BJ (cell line): Measurements from ENCODE around the gene MSL1. TPM values are rescaled to one million over a fixed set of nuclear protein-coding genes. Genes with fewer than 3 reads are reported as not detected.

Experiments
- CTCF ChIA-PET: fragments of 350-600 bp; formaldehyde crosslinking; extraction: SDS; loops from one replicate; lab custom pipeline; 2021; ENCODE audit warnings: antibody characterized with exemption, inconsistent platforms; lab: Yijun Ruan, JAX
- POLR2A ChIA-PET: fragments of 300-600 bp; sonication (Branson Sonifier 250); formaldehyde crosslinking; extraction: SDS; loops from one replicate; lab custom pipeline; 2021; ENCODE audit warnings: antibody characterized with exemption; lab: Charles Lee
- DNase-seq: peaks from one replicate; pipeline ENCODE4 v3.0.0-alpha.2; 2011; ENCODE audit warnings: low read depth
- H3K27me3 ChIP-seq: 2 replicates; pipeline ENCODE4 v1.6.0; 2011; ENCODE audit warnings: low read length; ENCODE audit not compliant: control insufficient read depth, insufficient read depth
- H3K36me3 ChIP-seq: 2 replicates; pipeline ENCODE4 v1.5.1; 2011; ENCODE audit warnings: low read length; ENCODE audit not compliant: control insufficient read depth, insufficient read depth
- H3K4me3 ChIP-seq: 2 replicates; pipeline ENCODE4 v1.5.1; 2011; ENCODE audit warnings: low read depth, mild to moderate bottlenecking, control low read depth, low read length
- CTCF ChIP-seq: IDR thresholded peaks from 2 replicates; pipeline ENCODE4 v1.5.1; 2011; ENCODE audit warnings: low read depth, mild to moderate bottlenecking, control low read depth, inconsistent platforms, low read length, moderate library complexity; ENCODE audit not compliant: insufficient read depth
- polyA minus RNA-seq: library from RNA; depleted of rRNA, polyadenylated mRNA; stranded (reverse); fragments of >200 nt; gene quantifications from 2 replicates; pipeline ENCODE4 v1.2.3, GENCODE V29; 2011; rRNA and poly(A)+ RNA removed
- polyA plus RNA-seq: library from polyadenylated mRNA; depleted of rRNA; stranded (reverse); fragments of >200 nt; gene quantifications from 2 replicates; pipeline ENCODE4 v1.2.3, GENCODE V29; 2011; rRNA removed

Gene MSL1
- 36.7 and 69.0 TPM in 2 replicates for polyA plus RNA-seq
- 23.2 and 23.8 TPM in 2 replicates for polyA minus RNA-seq

- no peak for TF ChIP-seq CTCF
- DNase-seq, result no peak
These were observed at the start of gene MSL1 for GRCh38 chr17:40121181-40122135. MSL1 (plus strand) TSS chr17:40121971; CDS start chr17:40122613, 642 bp downstream.

DNA sequence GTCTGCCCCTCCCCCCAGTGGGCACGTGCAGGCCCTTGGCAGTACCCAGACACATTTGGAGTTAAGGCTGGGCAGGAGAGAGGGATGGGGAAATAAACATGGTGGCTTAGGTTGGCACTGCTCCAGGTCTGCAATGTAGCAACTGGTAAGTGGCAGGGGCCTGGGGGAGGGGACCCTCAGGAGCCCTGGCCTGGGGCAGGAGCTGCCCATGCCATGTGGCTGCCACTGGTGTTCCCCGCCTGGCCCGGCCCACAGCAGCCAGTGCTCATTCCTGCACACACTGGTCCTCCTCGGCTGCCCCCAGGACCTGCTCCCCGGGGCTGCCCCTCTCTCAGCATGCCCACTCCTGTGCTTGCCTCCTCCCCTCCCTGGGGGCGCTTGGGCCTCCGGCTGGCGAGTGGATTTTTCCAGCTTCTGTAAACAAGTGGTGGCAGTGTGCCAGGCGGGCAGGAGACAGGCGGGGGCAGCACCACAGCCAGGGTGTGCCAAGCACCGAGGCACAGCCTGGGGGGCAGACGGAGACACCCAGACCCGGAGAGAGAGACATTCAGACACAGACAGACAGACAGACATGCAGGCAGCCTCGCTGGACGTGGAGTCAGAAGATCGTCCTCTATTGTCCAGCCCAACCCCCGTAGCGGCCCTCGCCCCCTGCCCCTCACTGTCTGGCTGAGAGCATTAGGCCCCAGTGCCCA is 49.6 kb upstream of the MSL1 start:
- no peak for DNase-seq

More at GRCh38 chr17:40121181-40122135, at the start of gene MSL1:
- ChIA-PET CTCF (interaction anchor here (0.7 to 7.3 kb wide), 7 partner anchors 10 to 83 kb away, joined by 3 to 64 read pairs (median 3); no protein-coding TSS in a partner anchor), POLR2A (interaction anchor here (0.6 to 0.9 kb wide), 2 partner anchors 23 to 50 kb away, joined by 4 to 6 read pairs; no protein-coding TSS in a partner anchor)
- Histone ChIP-seq H3K27me3 (no peaks in the 10 kb centered on the region), H3K36me3 (peaks cover 5% of the 10 kb centered on the region), H3K4me3 (peak within 1 kb of the TSS; percentile 99)

GRCh38 chr17:40072735-40073346 is 48.9 kb upstream of the MSL1 start:
- CTCF ChIA-PET, result interaction anchor here (0.8 to 5.4 kb wide), 10 partner anchors 7 to 104 kb away, joined by 3 to 70 read pairs (median 9); partner anchors contain the start of gene THRA
- H3K4me3 ChIP-seq, result no peak overlapping the region
- peaks cover 12% of the 10 kb centered on the region for H3K36me3 ChIP-seq
- no peak for TF ChIP-seq CTCF
- POLR2A ChIA-PET, result interaction anchor here (0.5 kb wide), 1 partner anchor 26 kb away, joined by 3 read pairs; no protein-coding TSS in a partner anchor
- no peak for DNase-seq
- H3K27me3 ChIP-seq, result no peaks in the 10 kb centered on the region

More for the DNA sequence above, 49.6 kb upstream of the MSL1 start:
- Histone ChIP-seq H3K36me3 (peaks cover 10% of the 10 kb centered on the region), H3K27me3 (no peaks in the 10 kb centered on the region), H3K4me3 (no peak overlapping the region)
- POLR2A ChIA-PET, result interaction anchor here (0.5 kb wide), 1 partner anchor 27 kb away, joined by 3 read pairs; no protein-coding TSS in a partner anchor
- CTCF ChIA-PET, result interaction anchor here (0.7 to 4.2 kb wide), 8 partner anchors 14 to 104 kb away, joined by 3 to 28 read pairs (median 6); partner anchors contain the start of gene PSMD3
- no peak for TF ChIP-seq CTCF

DNA sequence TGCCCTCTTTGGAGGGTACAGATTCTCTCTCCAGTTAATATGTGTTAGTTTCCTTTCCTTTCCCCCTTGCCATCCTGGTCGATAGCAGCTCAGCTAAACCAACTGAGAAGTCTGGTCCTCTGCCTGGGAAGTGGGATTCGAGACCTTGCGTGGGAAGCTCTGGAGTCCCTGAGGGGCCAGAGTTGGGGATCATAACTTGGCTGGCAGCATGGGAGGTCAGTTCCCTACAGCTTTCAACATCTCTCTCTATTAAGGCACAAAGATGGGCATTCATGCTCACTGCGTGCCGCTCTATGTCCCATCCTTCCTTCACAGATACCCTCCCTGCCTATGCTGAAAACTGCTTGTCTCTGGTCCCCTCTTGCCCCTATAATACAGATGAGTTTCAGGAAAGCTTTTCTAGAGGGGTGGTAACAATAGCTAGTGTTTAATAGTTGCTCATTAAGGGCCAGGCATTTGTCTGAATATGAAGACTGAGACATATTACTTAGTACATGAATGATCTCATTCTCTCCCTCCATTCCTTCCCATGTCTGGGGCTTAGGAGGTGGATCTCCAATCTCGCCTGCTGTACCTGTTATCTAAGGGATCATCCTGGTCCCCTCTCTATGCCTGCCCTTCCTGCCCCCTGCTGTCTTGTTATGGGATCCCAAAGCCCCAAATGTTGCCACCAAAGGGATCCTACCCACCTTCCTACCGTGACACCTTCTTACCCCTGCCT is 48.2 kb upstream of the MSL1 start:
- no peak overlapping the region for H3K4me3 ChIP-seq
- H3K36me3 ChIP-seq, result peaks cover 12% of the 10 kb centered on the region
- no peaks in the 10 kb centered on the region for H3K27me3 ChIP-seq
- TF ChIP-seq CTCF, result no peak
- ChIA-PET POLR2A (no interaction called here), CTCF (interaction anchor here (0.8 to 5.4 kb wide), 10 partner anchors 8 to 103 kb away, joined by 3 to 70 read pairs (median 9); partner anchors contain the start of genes MED24 and THRA)
- DNase-seq, result no peak
